Hematopoietic multipotent progenitor cell treated with erythropoietin and hydrocortisone succinate and interleukin-3 and kit ligand, for 8 days (in vitro differentiated cells): ENCODE results near the gene PUM1.

Experiments
- DNase-seq: peaks from one replicate; pipeline ENCODE4 v3.0.0-alpha.2; 2015

The PUM1 gene

GRCh38 chr1:30923597-30923996 lies 141.9 kb downstream of the PUM1 start:
- DNase-seq = no peak

- DNase-seq = peak; percentile 64
Observed at GRCh38 chr1:30920827-30921226, 144.7 kb downstream of the PUM1 start.

GRCh38 chr1:30919025-30919881 lies 146.3 kb downstream of the PUM1 start:
- peak; percentile 95 for DNase-seq

GRCh38 chr1:30916296-30916695 lies 149.2 kb downstream of the PUM1 start:
- no peak for DNase-seq

GRCh38 chr1:30915491-30916230 lies 149.9 kb downstream of the PUM1 start:
- DNase-seq = no peak

- DNase-seq = no peak
Observed at GRCh38 chr1:30914931-30915330, 150.6 kb downstream of the PUM1 start.

GRCh38 chr1:30914587-30914922 lies 151.0 kb downstream of the PUM1 start:
- no peak for DNase-seq

- DNase-seq = no peak
Observed at GRCh38 chr1:30912913-30913652, 152.4 kb downstream of the PUM1 start.

GRCh38 chr1:30912224-30912623 lies 153.3 kb downstream of the PUM1 start:
- no peak for DNase-seq

- peak; percentile 78 for DNase-seq
Observed at GRCh38 chr1:30911059-30911954, 154.2 kb downstream of the PUM1 start.

- peak; percentile 50 for DNase-seq
Observed at GRCh38 chr1:30909365-30910068, 156.0 kb downstream of the PUM1 start.

- peak; percentile 25 for DNase-seq
Observed at GRCh38 chr1:30908696-30909364, 156.7 kb downstream of the PUM1 start, which contains the start of gene SDC3. Gene SDC3, minus strand, starts transcription at chr1:30908758. Its CDS starts 172 bp downstream, at chr1:30908586.

GRCh38 chr1:30908316-30908695 lies 157.2 kb downstream of the PUM1 start:
- no peak for DNase-seq

- no peak for DNase-seq
Observed at GRCh38 chr1:30907481-30908315, 157.8 kb downstream of the PUM1 start.

- no peak for DNase-seq
Observed at GRCh38 chr1:30906631-30907441, 158.7 kb downstream of the PUM1 start.

GRCh38 chr1:30905916-30906620 lies 159.4 kb downstream of the PUM1 start:
- no peak for DNase-seq

- DNase-seq = no peak
Observed at GRCh38 chr1:30905403-30905802, 160.1 kb downstream of the PUM1 start.

GRCh38 chr1:30904962-30905335 lies 160.6 kb downstream of the PUM1 start:
- no peak for DNase-seq
